Karpas-422 (cell line): ENCODE measurements around the gene SLC38A9. TPM values are rescaled to one million over a fixed set of nuclear protein-coding genes. Genes with fewer than 3 reads are reported as not detected.
"Not testable (repeated sequence)": the region's sequence is repeated elsewhere in the genome, so short reads cannot be mapped to it uniquely, and the experiment has no call there.

Experiments used
- DNase-seq: peaks from one replicate; pipeline ENCODE4 v3.0.0-alpha.2; 2015
- H2AFZ ChIP-seq: fragments of 200-600 bp; sonication (generic); 2 replicates; pipeline ENCODE4 v1.6.1; 2014; ENCODE audit warnings: antibody characterized with exemption, low read length, mixed read lengths
- H3K27ac ChIP-seq: fragments of 200-600 bp; sonication (generic); 2 replicates; pipeline ENCODE4 v1.5.1; 2014; ENCODE audit warnings: mild to moderate bottlenecking, low read length, moderate library complexity
- H3K27me3 ChIP-seq: fragments of 200-600 bp; sonication (generic); 2 replicates; pipeline ENCODE4 v1.6.1; 2014; ENCODE audit warnings: low read length, mixed read lengths
- H3K36me3 ChIP-seq: fragments of 200-600 bp; sonication (generic); 2 replicates; pipeline ENCODE4 v1.6.1; 2014; ENCODE audit warnings: low read length, mixed read lengths; ENCODE audit not compliant: insufficient read depth
- H3K4me1 ChIP-seq: fragments of 200-600 bp; sonication (generic); 2 replicates; pipeline ENCODE4 v1.6.1; 2014; ENCODE audit warnings: mild to moderate bottlenecking, low read length, mixed read lengths
- H3K4me2 ChIP-seq: fragments of 200-600 bp; sonication (generic); 2 replicates; pipeline ENCODE4 v1.6.1; 2014; ENCODE audit warnings: low read length, low read depth, mild to moderate bottlenecking; ENCODE audit not compliant: poor library complexity, severe bottlenecking
- H3K4me3 ChIP-seq: fragments of 200-600 bp; sonication (generic); 2 replicates; pipeline ENCODE4 v1.5.1; 2014; ENCODE audit warnings: mild to moderate bottlenecking, antibody characterized with exemption, low read length, mixed read lengths
- H3K79me2 ChIP-seq: fragments of 200-600 bp; sonication (generic); 2 replicates; pipeline ENCODE4 v1.6.1; 2014; ENCODE audit warnings: mild to moderate bottlenecking, low read length, mixed read lengths
- H3K9ac ChIP-seq: fragments of 200-600 bp; sonication (generic); 2 replicates; pipeline ENCODE4 v1.6.0; 2014; ENCODE audit warnings: low read length
- H3K9me2 ChIP-seq: fragments of 200-600 bp; sonication (generic), shearing (Covaris generic); replicated peaks from 2 replicates; pipeline ENCODE4 v1.6.0; 2014; ENCODE audit warnings: mild to moderate bottlenecking, low read length, moderate library complexity; ENCODE audit not compliant: insufficient read depth
- H3K9me3 ChIP-seq: fragments of 300-700, 200-600 bp; sonication (generic); 2 replicates; pipeline ENCODE4 v1.6.1; 2014; ENCODE audit warnings: low read length, mixed read lengths
- H4K20me1 ChIP-seq: fragments of 200-600 bp; sonication (generic); 2 replicates; pipeline ENCODE4 v1.6.1; 2014; ENCODE audit warnings: mild to moderate bottlenecking, antibody characterized with exemption, low read length, low read depth; ENCODE audit not compliant: insufficient read depth
- total RNA-seq: library from RNA; depleted of rRNA; stranded (reverse); fragments of >200 nt; shearing (Covaris generic); gene quantifications from 2 replicates; pipeline ENCODE4 v1.2.3, GENCODE V29; 2014; ENCODE audit warnings: low replicate concordance; rRNA removed

SLC38A9 gene
- total RNA-seq, result 46.9 and 67.0 TPM in 2 replicates

DNA sequence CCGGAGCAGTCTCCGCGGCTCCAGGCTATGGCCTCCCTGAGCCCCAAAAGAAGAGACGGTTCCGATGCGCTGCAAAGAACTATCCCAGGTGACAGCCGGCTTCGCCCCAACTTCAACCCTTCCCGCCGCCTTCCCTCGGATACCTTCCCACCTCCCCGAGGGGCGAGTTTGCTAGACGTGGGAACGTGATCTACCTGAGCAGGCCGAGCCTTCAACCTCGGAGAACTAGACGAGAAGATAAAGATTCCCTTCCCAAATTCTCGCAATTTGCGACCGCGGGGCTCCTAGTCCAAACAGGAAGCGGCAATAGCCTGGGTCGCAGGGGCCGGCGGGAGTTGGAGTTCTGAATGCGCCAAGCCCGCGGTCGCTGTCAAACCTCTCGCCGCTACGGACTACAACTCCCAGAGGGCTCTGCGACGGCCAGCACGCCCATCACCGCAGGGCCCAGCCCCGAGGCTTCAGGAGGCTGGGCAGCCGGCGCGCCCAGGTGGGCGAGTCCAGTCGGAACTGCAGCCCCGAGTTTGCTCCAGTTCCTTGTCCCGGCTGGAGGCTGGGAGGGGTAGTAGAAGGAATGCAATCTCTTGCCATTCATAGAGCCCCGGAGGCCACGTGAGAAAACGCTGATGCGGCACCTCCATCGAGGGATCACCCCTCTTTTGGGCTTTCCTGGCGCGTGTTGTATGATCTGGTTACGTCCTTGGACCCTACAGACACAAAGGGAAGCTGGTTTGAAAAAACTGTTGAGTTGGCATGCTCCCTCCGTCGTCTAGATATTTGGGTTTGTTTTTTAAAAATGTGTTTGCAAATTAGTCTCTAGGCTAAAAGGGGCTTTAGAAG lies at the start of gene SLC38A9:
SLC38A9 (minus strand) TSS at position 302 of the 837 bp plus-strand sequence. CDS start 14,366 bp downstream, outside the sequence.
- no peaks in the 10 kb centered on the region for H3K9me3 ChIP-seq
- DNase-seq, result peak; percentile 97
- no peaks in the 10 kb centered on the region for H3K9me2 ChIP-seq
- no peaks in the 10 kb centered on the region for H3K27me3 ChIP-seq
- H3K4me2 ChIP-seq, result peak within 1 kb of the TSS; percentile 97
- peaks cover 32% of the 10 kb centered on the region for H3K79me2 ChIP-seq
- peaks cover 17% of the 10 kb centered on the region for H3K4me1 ChIP-seq
- peak within 1 kb of the TSS; percentile 88 for H3K9ac ChIP-seq
- H3K4me3 ChIP-seq, result peak within 1 kb of the TSS; percentile 94
- H3K36me3 ChIP-seq, result no peaks in the 10 kb centered on the region
- no peaks in the 10 kb centered on the region for H4K20me1 ChIP-seq
- H2AFZ ChIP-seq, result peak within 1 kb of the TSS; percentile 98
- H3K27ac ChIP-seq, result no peak within 1 kb of the TSS

- not testable (repeated sequence) for H3K4me3 ChIP-seq, H3K27me3 ChIP-seq, H3K4me1 ChIP-seq, DNase-seq, H3K9ac ChIP-seq, H3K36me3 ChIP-seq, H3K9me2 ChIP-seq, H3K79me2 ChIP-seq, H3K9me3 ChIP-seq, H2AFZ ChIP-seq, H3K27ac ChIP-seq, H3K4me2 ChIP-seq, H4K20me1 ChIP-seq
Observed at GRCh38 chr5:55761721-55762120, 49.6 kb upstream of the SLC38A9 start.

DNA sequence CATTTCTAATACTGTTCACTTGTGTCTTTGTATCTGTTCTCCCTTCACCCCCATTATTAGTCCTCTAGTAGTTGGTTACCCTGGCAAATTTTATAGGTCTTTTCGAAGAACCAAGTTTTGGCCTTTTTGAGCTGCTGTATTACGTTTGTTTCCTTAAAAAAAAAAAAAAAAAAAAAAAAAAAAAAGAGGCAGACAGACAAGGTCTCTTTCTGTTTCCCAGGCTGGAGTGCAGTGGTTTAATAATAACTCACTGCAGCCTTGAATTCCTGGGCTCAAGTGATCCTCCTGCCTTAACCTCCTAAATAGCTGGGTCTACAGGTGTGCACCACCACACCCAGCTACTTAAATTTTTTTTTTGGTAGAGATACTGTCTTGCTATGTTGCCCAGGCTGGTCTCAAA lies 46.6 kb upstream of the SLC38A9 start:
- H3K9me2 ChIP-seq, result no peaks in the 10 kb centered on the region
- H2AFZ ChIP-seq, result no peak overlapping the region
- no peak overlapping the region for H3K9ac ChIP-seq
- no peak overlapping the region for H3K4me3 ChIP-seq
- no peaks in the 10 kb centered on the region for H3K36me3 ChIP-seq
- H3K4me1 ChIP-seq, result no peaks in the 10 kb centered on the region
- H3K4me2 ChIP-seq, result no peak overlapping the region
- no peak overlapping the region for H3K27ac ChIP-seq
- H3K27me3 ChIP-seq, result peaks cover 3% of the 10 kb centered on the region; the same call in 1 of the 2 replicates
- no peaks in the 10 kb centered on the region for H3K79me2 ChIP-seq
- DNase-seq, result no peak
- H4K20me1 ChIP-seq, result no peaks in the 10 kb centered on the region
- H3K9me3 ChIP-seq, result no peaks in the 10 kb centered on the region

DNA sequence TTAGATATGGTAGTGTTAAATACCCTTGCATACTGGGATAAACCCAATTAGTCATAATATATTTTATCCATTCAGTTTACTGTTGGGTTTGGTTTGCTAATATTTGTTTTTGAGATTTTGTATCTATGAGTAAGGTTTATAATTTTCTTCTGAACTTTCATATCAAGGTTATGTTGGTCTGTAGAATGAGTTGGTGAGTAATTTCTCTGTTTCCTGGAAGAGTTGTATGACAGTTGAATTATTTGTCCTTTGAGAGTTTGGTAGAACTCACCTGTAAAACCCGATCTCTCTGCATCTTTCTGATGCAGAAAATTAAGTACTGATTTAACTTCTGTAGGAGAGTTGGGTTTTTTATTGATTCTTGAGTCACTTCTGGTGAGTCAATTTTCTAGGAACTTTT lies 46.1 kb upstream of the SLC38A9 start:
- no peaks in the 10 kb centered on the region for H3K27me3 ChIP-seq
- no peaks in the 10 kb centered on the region for H3K9me2 ChIP-seq
- no peaks in the 10 kb centered on the region for H3K79me2 ChIP-seq
- no peak overlapping the region for H3K9ac ChIP-seq
- H3K36me3 ChIP-seq, result no peaks in the 10 kb centered on the region
- H3K4me1 ChIP-seq, result no peaks in the 10 kb centered on the region
- H4K20me1 ChIP-seq, result no peaks in the 10 kb centered on the region
- H3K9me3 ChIP-seq, result no peaks in the 10 kb centered on the region
- no peak overlapping the region for H3K4me2 ChIP-seq
- no peak overlapping the region for H3K4me3 ChIP-seq
- no peak for DNase-seq
- no peak overlapping the region for H2AFZ ChIP-seq
- H3K27ac ChIP-seq, result no peak overlapping the region

DNA sequence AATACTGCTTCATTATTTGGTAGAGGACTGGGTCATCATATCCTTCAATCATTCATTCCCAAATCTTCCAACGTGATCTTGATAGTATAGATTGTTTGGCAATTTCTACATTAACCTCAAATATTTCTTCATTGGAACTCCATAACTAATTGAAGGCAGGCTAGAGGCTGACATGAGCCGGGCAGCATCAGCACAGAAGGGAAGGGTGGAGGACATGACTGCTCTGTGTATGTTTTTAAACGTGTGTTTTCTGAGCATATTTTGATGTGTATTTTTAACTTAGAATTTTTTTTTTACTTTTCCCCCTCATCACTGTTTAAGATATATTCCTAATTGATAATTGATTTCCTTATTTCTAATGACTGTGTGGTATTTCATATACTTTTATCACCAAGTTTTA lies 38.4 kb upstream of the SLC38A9 start:
- Histone ChIP-seq H4K20me1 (no peaks in the 10 kb centered on the region), H3K9me2 (no peaks in the 10 kb centered on the region), H3K4me2 (no peak overlapping the region), H3K79me2 (no peaks in the 10 kb centered on the region), H3K4me3 (no peak overlapping the region), H3K9ac (no peak overlapping the region), H3K36me3 (no peaks in the 10 kb centered on the region), H2AFZ (no peak overlapping the region), H3K27me3 (no peaks in the 10 kb centered on the region), H3K27ac (no peak overlapping the region), H3K4me1 (no peaks in the 10 kb centered on the region), H3K9me3 (no peaks in the 10 kb centered on the region)
- DNase-seq, result no peak

- no peaks in the 10 kb centered on the region for H3K4me1 ChIP-seq
- H2AFZ ChIP-seq, result no peak overlapping the region
- H3K9ac ChIP-seq, result no peak overlapping the region
- DNase-seq, result no peak
- no peaks in the 10 kb centered on the region for H3K27me3 ChIP-seq
- no peaks in the 10 kb centered on the region for H3K79me2 ChIP-seq
- no peak overlapping the region for H3K27ac ChIP-seq
- H3K4me3 ChIP-seq, result no peak overlapping the region
- no peaks in the 10 kb centered on the region for H4K20me1 ChIP-seq
- H3K36me3 ChIP-seq, result no peaks in the 10 kb centered on the region
- no peak overlapping the region for H3K4me2 ChIP-seq
- no peaks in the 10 kb centered on the region for H3K9me3 ChIP-seq
- H3K9me2 ChIP-seq, result no peaks in the 10 kb centered on the region
Observed at GRCh38 chr5:55750063-55750462, 37.9 kb upstream of the SLC38A9 start.

DNA sequence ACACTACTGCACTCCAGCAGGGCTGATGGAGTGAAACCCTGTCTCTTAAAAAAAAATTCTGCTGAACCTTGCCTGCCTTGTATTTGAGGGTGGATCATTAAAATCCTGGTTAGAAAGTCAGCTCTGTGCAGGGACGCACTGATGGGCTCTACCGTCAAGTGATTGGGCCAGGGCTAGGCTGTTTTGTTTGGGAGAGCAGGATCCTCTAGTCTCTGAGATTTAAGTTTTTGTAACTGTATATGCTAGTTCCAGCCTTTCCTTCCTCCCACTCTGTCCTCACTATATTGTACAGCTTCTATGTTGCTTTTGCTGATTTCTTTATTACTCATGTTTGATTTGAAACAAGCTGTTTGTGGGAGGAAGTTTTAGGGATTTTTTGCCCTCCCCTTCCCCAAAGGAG lies 37.3 kb upstream of the SLC38A9 start:
- H3K9ac ChIP-seq, result no peak overlapping the region
- no peak for DNase-seq
- H3K27ac ChIP-seq, result no peak overlapping the region
- H3K4me2 ChIP-seq, result no peak overlapping the region
- H4K20me1 ChIP-seq, result no peaks in the 10 kb centered on the region
- no peaks in the 10 kb centered on the region for H3K4me1 ChIP-seq
- no peak overlapping the region for H2AFZ ChIP-seq
- H3K36me3 ChIP-seq, result no peaks in the 10 kb centered on the region
- no peaks in the 10 kb centered on the region for H3K9me2 ChIP-seq
- H3K79me2 ChIP-seq, result no peaks in the 10 kb centered on the region
- no peaks in the 10 kb centered on the region for H3K27me3 ChIP-seq
- no peaks in the 10 kb centered on the region for H3K9me3 ChIP-seq
- no peak overlapping the region for H3K4me3 ChIP-seq

DNA sequence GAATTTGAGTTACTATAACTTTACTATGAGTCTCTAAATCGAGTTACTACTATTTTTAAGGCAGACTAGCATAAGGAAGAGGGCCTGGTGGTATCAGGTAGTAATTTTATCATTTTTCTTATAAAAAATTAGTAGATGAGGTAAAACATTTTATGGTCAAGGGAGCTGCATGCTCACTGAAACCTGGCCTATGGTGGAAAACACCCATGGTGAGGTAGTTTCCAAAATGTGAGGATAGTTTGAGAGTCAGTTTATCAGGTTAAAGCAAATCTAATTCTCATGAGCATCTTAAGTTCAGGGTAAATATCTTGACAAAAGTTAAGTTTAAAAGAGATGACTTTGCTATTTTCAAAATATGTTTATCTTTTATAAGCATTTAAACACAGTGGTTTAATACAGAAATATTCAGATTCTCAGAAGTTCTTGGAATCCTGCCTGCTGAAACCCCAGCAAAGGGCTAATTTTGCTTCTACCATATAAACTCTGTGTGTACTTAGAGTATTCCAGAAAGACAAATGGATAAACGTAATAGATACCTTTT lies 35.7 kb upstream of the SLC38A9 start:
- H3K27ac ChIP-seq, result no peak overlapping the region
- H3K36me3 ChIP-seq, result no peaks in the 10 kb centered on the region
- H3K9ac ChIP-seq, result no peak overlapping the region
- H3K9me3 ChIP-seq, result no peaks in the 10 kb centered on the region
- no peak overlapping the region for H3K4me2 ChIP-seq
- H2AFZ ChIP-seq, result no peak overlapping the region
- DNase-seq, result no peak
- H3K4me3 ChIP-seq, result no peak overlapping the region
- no peaks in the 10 kb centered on the region for H3K27me3 ChIP-seq
- H3K9me2 ChIP-seq, result no peaks in the 10 kb centered on the region
- H3K4me1 ChIP-seq, result no peaks in the 10 kb centered on the region
- H4K20me1 ChIP-seq, result no peaks in the 10 kb centered on the region
- H3K79me2 ChIP-seq, result no peaks in the 10 kb centered on the region
